ENCODE results near the gene COL5A3.

DNA sequence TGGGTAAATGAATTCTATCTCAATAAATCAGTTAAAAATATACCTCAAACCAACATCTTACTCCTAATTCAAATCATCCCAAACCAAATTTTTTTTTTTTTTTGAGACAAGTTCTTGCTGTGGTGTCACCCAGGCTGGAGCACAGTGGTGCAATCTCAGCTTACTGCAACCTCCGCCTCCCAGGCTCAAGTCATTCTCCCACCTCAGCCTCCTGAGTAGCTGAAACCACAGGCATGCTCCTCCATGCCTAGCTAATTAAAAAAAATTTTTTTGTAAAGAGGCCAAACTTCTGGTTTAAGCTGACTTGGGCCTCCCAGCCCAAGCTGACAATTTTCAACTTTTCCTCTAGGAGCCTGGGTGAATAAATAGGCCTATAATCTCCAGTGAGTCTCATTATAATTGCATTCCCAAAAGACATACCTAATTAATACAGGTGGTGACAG lies 51.9 kb downstream of the COL5A3 start:
- TF ChIP-seq, protein P1, sequence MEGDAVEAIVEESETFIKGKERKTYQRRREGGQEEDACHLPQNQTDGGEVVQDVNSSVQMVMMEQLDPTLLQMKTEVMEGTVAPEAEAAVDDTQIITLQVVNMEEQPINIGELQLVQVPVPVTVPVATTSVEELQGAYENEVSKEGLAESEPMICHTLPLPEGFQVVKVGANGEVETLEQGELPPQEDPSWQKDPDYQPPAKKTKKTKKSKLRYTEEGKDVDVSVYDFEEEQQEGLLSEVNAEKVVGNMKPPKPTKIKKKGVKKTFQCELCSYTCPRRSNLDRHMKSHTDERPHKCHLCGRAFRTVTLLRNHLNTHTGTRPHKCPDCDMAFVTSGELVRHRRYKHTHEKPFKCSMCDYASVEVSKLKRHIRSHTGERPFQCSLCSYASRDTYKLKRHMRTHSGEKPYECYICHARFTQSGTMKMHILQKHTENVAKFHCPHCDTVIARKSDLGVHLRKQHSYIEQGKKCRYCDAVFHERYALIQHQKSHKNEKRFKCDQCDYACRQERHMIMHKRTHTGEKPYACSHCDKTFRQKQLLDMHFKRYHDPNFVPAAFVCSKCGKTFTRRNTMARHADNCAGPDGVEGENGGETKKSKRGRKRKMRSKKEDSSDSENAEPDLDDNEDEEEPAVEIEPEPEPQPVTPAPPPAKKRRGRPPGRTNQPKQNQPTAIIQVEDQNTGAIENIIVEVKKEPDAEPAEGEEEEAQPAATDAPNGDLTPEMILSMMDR (IDR thresholded peaks at IDR 0.05) = no peak
- no peak for TF ChIP-seq POLR2A (IDR thresholded peaks at IDR 0.05)

Measured in esophagus squamous epithelium (tissue), 4 donors.